Measurements from ENCODE around the gene TMEM212. TPM values are rescaled to one million over a fixed set of nuclear protein-coding genes. Genes with fewer than 3 reads are reported as not detected.

The TMEM212 gene
- total RNA-seq (2014; rRNA removed; shearing (Covaris generic); ENCODE audit: low replicate concordance) = not detected in 2 replicates

DNA sequence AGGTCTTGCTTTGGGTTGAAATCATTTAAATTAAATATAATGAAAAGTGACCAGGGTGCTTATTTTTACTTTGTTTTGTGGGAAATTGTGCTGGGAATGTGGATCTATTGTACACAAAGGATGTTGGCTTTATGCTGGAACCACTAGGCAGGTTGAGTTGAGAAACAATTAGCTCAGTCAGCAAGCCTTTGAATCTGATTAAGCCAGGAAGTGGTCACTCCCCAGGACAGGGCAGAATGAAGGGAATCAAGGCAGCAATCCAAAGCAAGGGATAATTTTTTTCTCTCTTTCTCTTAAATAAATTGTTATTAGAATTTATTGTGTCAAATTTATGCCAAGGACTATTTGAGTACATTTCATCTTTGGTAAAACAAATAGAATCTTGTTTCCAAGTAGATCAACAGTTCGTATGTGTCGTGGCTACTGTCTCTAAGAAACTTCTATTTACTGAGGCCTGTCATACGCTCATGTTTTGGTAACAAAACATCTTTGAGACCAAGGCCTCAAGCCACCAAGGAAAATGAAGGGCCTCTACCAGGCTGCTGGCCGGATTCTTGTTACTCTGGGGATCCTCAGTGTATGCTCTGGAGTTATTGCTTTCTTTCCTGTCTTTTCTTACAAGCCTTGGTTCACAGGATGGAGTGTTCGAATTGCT is at the start of gene TMEM212:
TSS of gene TMEM212 (plus strand) at position 486 of the 655 bp plus-strand sequence. CDS start at position 521, 35 bp downstream.
- Histone ChIP-seq H3K4me3 (no peak within 1 kb of the TSS), H3K36me3 (no peaks in the 10 kb centered on the region), H3K27me3 (no peaks in the 10 kb centered on the region), H3K9me3 (no peaks in the 10 kb centered on the region)
- no peak for DNase-seq

DNA sequence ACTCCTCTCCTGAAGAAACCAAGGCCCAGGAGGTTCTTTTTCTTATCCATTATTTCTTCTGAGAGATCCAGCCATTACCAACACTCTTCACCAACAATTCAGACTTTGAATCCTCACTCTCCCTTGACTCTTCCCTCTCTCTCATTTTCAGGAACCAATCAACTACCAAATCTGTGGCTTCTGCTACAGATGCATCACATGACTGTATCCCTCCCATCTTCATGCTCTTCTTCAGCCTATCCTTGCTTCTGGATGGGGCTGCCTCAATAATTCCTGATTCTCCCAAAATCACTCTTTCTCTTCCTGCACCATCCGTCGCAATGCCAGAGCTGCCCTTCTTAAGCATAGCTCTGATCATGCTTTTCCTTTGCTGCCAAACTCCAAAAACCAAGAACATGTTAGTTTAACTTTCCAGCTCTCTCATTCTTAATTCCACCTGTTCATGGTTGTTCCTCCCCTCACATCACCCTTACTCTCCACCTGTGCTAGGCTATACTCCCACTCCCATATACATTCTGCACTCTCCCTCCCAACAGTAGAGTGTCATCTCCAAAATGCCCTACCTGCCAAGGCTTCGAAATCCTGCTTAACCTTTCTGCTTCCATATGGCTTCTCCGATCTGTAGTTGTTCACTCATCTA is 46.4 kb upstream of the TMEM212 start:
- H3K27me3 ChIP-seq = no peaks in the 10 kb centered on the region
- no peaks in the 10 kb centered on the region for H3K36me3 ChIP-seq
- DNase-seq = no peak
- no peak overlapping the region for H3K4me3 ChIP-seq
- no peaks in the 10 kb centered on the region for H3K9me3 ChIP-seq

DNA sequence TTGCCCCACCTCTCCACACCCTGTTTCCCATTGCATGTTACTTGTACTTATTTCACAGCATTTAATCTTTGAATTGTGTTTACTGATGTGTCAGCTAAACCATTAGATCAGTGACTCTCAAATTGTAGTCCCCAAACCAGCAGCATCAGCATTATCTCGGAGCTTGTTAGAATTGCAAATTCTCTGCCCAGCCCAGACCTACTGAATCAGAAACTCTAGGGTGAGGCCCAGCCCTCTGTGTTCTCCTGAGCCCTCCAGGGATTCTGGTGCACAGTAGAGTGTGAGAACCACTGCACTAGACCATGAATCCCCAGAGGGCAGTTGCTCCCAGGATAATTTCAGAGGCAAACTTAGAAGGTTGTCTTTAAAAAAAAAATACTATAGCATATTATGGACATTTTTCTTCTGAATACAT is 45.9 kb upstream of the TMEM212 start:
- Histone ChIP-seq H3K9me3 (no peaks in the 10 kb centered on the region), H3K4me3 (no peak overlapping the region), H3K27me3 (no peaks in the 10 kb centered on the region), H3K36me3 (no peaks in the 10 kb centered on the region)
- no peak for DNase-seq

DNA sequence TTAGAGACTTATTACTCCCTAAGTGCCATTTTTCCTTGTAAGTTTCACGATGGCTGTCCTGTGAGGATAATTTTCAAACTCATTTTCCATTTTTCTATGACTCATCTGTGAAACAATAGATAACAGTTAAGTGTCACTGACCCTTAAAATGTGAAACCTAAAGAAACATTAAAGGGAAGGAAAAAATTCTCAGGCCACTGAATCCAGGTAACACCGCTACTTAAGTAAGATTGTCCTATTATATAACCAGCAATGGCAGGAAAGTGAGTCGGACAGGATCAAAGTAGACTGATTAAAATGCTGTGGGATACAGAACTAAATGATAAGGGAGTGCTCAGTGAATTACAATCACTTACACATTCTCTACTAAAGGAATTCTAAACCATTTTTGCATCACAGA is 45.3 kb upstream of the TMEM212 start:
- no peaks in the 10 kb centered on the region for H3K27me3 ChIP-seq
- no peaks in the 10 kb centered on the region for H3K9me3 ChIP-seq
- no peak for DNase-seq
- no peaks in the 10 kb centered on the region for H3K36me3 ChIP-seq
- H3K4me3 ChIP-seq = no peak overlapping the region

DNA sequence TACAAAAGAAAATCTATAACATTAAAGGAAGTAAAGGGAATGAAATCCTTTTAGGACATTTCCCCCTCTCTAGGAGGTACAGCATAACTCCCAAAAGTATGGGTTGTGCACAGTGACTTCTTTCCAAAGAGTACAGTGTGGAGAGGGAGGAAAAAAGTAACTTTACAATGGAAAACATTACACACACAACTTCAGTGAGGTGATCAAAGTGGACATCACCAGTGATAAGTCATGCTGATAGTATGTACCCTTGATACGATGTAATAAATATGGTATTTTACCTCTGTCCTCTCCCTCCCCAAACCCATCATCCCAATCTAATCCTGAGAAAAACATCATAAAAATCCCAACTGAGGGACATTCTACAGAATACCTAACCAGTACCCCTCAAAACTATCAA is 43.6 kb upstream of the TMEM212 start:
- no peaks in the 10 kb centered on the region for H3K36me3 ChIP-seq
- no peak overlapping the region for H3K4me3 ChIP-seq
- DNase-seq = no peak
- H3K27me3 ChIP-seq = no peaks in the 10 kb centered on the region
- H3K9me3 ChIP-seq = no peaks in the 10 kb centered on the region

DNA sequence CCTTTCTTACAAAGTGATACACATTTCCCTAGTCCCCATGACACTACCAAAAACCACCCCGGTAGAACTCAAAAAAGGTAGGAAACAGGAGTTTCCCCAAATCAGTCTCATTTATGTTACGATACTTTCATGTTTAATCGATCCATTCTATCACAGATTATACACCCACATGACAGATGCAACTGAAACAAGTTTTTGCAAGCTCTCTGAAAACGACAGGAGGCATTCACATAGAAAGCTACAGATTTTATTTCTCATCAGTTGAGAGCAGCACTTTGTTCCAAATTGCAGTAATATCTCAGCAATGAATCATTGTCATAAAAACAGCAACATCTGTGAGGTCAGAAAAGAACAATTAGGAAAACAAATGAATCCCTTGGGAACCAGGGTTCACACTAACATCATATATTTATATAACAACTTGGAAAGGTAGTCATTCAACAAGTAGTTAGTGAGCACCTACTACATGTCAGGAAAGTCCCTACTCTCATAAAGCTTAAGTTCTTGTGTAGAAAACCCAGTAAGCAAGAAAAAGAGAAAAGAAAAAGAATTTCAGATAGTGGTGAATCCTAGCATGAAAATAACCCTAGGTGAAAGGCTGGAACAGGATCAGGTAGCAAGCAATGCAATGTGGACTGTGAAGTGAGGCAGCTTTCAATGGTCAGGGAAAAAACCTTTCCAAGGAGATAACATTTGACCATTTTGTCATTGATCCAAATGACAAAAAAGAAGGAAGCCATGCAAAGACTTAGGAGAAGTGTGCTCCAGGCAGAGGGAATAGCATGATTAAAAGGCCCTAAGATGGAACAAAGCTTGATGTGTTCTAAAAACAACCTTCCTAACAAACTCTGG is 41.2 kb upstream of the TMEM212 start:
- DNase-seq = no peak
- no peaks in the 10 kb centered on the region for H3K27me3 ChIP-seq
- peaks cover 2% of the 10 kb centered on the region; the same call in 1 of the 2 replicates for H3K9me3 ChIP-seq
- H3K36me3 ChIP-seq = no peaks in the 10 kb centered on the region
- no peak overlapping the region for H3K4me3 ChIP-seq

DNA sequence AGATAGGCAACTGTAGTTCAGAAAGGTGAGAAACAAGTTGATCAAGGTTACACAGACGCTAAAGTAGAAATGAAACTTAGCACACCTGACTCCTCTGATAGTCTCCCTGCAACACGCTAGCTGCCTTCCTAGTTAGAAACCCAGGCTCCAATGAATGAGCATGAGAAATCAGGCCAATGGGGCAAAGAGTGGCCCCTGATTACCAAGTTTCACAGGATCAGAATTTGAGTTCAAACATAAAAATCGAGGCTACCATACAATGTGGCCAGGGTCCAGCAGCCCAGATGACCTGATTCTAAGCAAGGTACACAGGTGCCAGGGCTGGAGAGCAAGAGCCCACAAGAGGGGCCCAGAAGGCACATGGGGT is 40.6 kb upstream of the TMEM212 start:
- H3K36me3 ChIP-seq = no peaks in the 10 kb centered on the region
- no peak overlapping the region for H3K4me3 ChIP-seq
- peaks cover 2% of the 10 kb centered on the region; the same call in 1 of the 2 replicates for H3K9me3 ChIP-seq
- no peaks in the 10 kb centered on the region for H3K27me3 ChIP-seq
- DNase-seq = no peak

DNA sequence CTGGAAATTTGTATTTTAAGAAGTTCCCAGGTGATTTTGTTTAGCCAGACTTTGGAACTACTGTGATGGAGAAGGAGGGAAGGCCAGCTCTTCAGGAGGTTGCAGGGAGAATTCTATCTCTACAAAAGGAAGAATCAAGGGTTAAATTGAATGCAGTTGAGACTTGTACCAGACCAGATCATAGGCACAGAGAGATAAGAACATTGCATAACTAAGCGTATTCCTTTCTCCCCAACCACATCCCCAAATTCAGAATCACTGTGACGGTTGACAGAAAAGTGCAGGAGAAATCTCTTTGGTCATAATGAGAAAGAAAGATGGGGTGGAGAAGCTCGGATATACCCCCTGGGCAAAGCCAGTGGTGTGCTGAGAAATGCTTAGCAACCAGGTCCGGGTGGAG is 40.1 kb upstream of the TMEM212 start:
- no peaks in the 10 kb centered on the region for H3K36me3 ChIP-seq
- peaks cover 2% of the 10 kb centered on the region; the same call in 1 of the 2 replicates for H3K9me3 ChIP-seq
- no peak for DNase-seq
- H3K27me3 ChIP-seq = no peaks in the 10 kb centered on the region
- H3K4me3 ChIP-seq = no peak overlapping the region

DNA sequence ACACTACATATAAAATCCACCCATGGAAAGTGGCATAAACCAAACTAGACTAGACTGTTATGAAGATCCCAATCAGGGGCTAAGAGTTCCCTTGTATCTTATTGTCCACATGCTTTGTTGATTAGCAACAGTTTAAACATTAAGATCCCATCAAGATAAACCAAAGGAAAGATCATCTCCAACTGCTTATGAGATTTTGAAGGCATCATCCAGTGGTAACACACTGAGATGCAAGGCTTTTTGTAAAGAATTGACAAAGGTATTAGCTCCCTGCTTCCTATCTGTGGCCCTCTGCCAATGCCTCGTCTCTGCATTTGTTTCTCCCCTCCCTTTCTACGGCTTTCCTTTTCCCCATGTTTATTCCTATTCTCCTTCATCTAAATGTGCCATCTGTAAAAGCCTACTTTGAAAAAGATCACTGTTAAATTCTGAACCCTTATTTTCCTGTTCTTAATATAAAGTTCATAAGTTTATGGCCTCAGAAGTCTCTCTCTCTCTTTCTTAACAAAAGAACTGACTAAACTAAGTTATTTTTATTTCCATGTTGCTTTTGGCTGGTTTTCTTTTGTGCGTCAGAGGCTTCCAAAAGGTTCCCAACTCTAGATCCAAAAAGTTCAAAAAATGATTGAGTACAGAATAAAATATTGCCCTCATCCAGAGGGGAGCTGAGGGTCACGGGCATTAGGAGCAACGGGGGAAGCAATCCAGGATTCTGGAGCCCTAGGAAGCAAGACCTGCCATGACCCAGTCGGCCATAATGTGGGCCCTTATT is 38.3 kb upstream of the TMEM212 start:
- H3K4me3 ChIP-seq = no peak overlapping the region
- H3K27me3 ChIP-seq = no peaks in the 10 kb centered on the region
- peaks cover 2% of the 10 kb centered on the region; the same call in 1 of the 2 replicates for H3K9me3 ChIP-seq
- no peaks in the 10 kb centered on the region for H3K36me3 ChIP-seq
- no peak for DNase-seq

DNA sequence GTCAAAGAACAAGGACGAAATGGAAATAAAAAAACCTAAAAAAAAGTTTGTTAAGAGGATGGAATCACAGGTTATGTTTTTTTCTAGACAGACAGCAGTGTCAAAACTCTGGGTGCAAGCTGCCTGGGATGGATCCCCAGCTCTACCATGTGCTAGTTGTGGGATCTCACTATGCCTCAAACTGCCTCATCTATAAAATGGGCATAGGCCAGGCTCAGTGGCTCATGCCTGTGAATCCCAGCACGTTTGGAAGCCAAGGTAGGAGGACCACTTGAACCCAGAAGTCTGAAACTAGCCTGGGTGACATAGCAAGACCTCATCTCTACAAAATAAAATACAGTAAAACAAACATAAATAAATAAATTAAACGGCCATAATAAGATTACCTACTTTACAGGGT is 37.5 kb upstream of the TMEM212 start:
- no peaks in the 10 kb centered on the region for H3K36me3 ChIP-seq
- peaks cover 2% of the 10 kb centered on the region; the same call in 1 of the 2 replicates for H3K9me3 ChIP-seq
- no peak overlapping the region for H3K4me3 ChIP-seq
- no peak for DNase-seq
- no peaks in the 10 kb centered on the region for H3K27me3 ChIP-seq

DNA sequence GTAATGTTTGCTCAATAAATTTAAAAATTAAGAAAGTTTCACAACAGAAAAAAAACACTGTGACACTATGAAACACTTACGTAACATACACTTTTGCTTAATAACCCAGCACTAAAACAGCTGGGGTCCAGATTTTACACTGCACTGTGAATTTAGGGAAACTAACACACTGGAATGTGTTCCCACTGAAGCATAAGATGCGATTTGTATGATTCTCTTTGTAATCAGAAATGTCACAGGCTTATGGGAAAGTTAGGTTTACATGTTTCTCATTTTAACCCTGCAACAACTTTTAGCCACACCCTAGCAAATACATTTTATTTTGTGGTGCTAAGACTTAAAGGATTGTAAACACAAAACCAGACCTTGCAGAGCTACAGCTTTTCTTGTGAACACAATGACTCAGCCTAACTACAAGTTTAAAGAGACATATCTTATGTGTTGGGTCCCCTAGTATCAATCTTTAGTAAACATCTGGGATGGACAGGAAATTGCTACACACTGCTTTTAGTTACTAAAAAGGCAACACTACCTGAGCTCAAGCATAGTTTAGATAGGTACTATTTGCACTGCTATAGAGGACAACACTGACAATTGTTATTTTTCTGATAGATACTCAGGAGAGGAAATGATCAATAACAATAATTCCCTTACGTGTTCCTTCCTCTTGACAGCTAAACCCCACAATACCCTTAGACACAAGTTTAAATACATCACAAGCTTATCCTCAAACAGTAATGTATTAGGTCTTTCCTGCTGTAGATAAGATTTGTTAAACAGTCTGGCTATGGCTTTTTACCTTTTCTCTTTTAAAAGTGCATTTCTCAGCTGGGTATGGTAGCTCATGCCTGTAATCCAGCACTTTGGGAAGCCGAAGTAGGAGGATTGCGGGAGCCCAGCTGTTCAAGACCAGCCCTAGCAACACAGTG is 36.7 kb upstream of the TMEM212 start:
- no peak for DNase-seq
- Histone ChIP-seq H3K4me3 (no peak overlapping the region), H3K36me3 (no peaks in the 10 kb centered on the region), H3K9me3 (peaks cover 2% of the 10 kb centered on the region; the same call in 1 of the 2 replicates), H3K27me3 (no peaks in the 10 kb centered on the region)

DNA sequence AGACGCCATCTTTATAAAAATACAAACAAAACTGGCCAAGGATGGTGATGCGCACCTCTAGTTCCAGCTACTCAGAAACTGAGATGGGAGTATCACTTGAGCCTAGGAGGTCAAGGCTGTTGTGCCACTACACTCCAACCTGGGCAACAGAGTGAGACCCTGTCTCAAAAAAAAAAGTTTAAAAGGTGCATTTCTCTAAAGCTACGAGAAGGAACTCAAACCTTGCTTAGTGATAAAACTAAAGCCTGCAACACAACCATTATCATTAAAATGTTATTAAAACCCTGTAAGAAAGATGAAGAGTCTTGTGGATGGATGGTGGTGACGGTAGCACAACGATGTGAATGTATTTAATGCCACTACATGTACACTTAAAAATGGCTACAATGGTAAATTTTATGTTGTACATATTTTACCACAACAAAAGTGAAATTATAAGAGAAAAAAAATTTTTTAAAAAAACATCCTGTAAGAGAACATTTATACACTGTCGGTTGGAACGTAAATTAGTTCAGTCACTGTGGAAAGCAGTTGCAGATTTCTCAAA is 35.9 kb upstream of the TMEM212 start:
- no peak for DNase-seq
- peaks cover 2% of the 10 kb centered on the region; the same call in 1 of the 2 replicates for H3K9me3 ChIP-seq
- H3K4me3 ChIP-seq = no peak overlapping the region
- H3K27me3 ChIP-seq = no peaks in the 10 kb centered on the region
- no peaks in the 10 kb centered on the region for H3K36me3 ChIP-seq

DNA sequence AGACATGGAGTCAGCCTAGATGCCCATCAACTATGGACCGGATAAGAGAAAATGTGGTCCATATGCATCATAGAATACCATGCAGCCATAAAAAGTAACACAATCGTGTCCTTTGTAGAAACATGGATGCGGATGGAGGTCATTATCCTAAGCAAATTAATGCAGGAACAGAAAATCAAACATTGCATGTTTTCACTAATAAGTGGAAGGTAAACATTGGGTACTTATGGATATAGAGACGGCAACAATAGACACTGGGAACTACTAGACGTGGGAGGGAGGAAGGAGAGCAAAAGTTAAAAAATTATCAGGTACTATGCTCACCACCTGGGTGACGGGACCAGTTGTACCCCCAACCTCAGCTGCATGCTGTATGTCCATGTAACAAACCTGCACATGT is 35.3 kb upstream of the TMEM212 start:
- DNase-seq = no peak
- Histone ChIP-seq H3K9me3 (peaks cover 2% of the 10 kb centered on the region; the same call in 1 of the 2 replicates), H3K4me3 (no peak overlapping the region), H3K27me3 (no peaks in the 10 kb centered on the region), H3K36me3 (no peaks in the 10 kb centered on the region)

DNA sequence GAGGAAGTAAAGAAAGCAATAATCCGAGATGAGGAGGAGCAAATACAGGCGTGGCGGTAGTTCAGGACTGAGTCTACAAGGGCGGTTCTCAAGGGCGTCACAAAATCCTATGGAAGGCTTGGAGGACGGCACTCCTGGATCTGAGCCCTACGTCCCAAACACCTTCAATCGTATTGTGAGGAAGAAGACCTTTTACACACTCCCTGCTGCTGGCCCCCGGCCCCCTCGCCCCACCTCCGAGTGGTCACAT is 33.6 kb upstream of the TMEM212 start:
- DNase-seq = no peak
- H3K9me3 ChIP-seq = peaks cover 2% of the 10 kb centered on the region; the same call in 1 of the 2 replicates
- no peaks in the 10 kb centered on the region for H3K36me3 ChIP-seq
- H3K27me3 ChIP-seq = no peaks in the 10 kb centered on the region
- H3K4me3 ChIP-seq = peak overlapping the region; percentile 56

DNA sequence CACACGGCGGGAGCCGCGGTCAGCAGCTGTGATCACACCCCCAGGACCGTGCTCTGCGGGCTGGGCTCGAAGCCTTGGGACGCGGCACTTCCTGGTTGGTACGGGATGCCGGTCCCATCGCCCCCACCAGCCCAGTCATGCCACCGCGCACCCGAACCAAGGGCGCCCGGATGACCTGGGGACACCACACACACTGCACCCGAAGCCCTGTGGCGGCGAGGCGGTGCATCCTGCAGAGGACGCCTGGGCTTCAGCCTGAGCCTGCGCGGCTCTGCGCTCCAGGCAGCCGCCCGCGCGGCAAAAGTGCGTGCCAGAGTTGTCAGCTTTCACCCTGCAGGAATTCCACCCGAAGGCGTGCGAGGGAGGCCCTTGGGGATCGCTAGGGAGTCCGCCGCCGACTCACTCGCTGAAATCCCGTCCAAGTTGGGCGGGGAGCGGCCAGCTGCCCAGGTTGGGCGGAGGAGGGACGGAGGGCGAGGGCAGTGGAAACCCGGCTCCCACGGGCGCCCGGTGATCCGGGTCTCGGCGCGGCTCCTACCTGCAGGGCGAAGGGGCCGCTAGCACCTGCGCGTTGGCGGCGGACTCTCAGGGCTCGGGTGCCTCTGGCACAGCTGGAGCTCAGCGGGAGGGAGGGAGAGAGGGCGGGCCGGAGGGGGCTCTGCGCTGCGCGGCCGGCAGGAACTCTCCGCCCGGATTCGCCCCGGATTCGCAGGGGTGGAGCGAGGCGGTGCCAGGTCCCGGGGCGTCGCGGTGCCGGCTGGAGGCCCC is 33.1 kb upstream of the TMEM212 start, which contains the start of gene PLD1:
TSS of gene PLD1 (minus strand) at position 623 of the 768 bp plus-strand sequence. CDS start 72,432 bp downstream, outside the sequence.
- peak; percentile 99 for DNase-seq
- H3K27me3 ChIP-seq = no peaks in the 10 kb centered on the region
- H3K4me3 ChIP-seq = peak within 1 kb of the TSS; percentile 56
- H3K9me3 ChIP-seq = peaks cover 5% of the 10 kb centered on the region; the same call in 1 of the 2 replicates
- no peaks in the 10 kb centered on the region for H3K36me3 ChIP-seq

Measured in MG63 (cell line).